ENCODE results near the gene SENP3.
"Not testable (repeated sequence)": the region's sequence is repeated elsewhere in the genome, so short reads cannot be mapped to it uniquely, and the experiment has no call there.

Gene SENP3

DNA sequence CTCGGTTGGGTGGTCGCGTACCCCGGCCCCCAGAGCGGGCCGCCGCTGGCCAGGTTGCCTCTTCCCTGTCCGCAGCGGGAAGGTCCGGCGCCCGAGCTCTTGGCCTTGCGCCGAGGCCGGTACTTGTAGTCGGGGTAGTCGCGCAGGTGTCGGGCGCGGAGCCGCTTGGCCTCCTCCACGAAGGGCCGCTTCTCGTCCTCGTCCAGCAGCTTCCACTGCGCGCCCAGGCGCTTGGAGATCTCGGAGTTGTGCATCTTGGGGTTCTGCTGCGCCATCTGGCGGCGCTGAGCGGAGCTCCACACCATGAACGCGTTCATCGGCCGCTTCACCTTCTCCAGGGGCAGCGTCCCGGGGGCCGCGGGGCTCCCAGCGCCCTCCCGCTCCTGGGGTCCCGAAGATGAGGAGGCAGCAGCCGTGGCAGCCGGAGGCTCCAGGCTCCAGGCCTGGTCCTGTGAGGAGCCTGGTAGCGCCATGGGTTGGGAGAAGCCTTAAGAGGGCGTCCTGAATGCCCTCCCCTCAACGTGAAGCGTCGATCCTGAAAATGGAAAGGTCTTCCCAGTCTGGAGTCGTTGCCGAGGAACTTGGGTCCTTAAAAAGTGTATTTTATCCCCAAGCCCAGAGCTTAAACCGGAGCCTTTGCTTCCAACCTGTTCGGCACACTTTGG lies 27.6 kb downstream of the SENP3 start:
- 62 to 64% methylated on average over 55 to 56 of the region's 56 CpGs for WGBS, 2 experiments (ENCODE audit: insufficient coverage in 2 of 2)
- Histone ChIP-seq H3K27ac (ENCODE audit: low read depth, low read length, severe bottlenecking) (peak overlapping the region; percentile 7), H3K4me1 (ENCODE audit: control insufficient read depth, insufficient read depth, low read length, poor library complexity, severe bottlenecking) (peaks cover 42% of the 10 kb centered on the region), H3K9me3 (ENCODE audit: control insufficient read depth, low read length) (no peaks in the 10 kb centered on the region), H3K36me3 (ENCODE audit: control insufficient read depth, insufficient read depth, low read length) (peaks cover 70% of the 10 kb centered on the region), H3K4me3 (ENCODE audit: extremely low read depth, insufficient read depth, low read length, poor library complexity, severe bottlenecking) (no peak overlapping the region)

DNA sequence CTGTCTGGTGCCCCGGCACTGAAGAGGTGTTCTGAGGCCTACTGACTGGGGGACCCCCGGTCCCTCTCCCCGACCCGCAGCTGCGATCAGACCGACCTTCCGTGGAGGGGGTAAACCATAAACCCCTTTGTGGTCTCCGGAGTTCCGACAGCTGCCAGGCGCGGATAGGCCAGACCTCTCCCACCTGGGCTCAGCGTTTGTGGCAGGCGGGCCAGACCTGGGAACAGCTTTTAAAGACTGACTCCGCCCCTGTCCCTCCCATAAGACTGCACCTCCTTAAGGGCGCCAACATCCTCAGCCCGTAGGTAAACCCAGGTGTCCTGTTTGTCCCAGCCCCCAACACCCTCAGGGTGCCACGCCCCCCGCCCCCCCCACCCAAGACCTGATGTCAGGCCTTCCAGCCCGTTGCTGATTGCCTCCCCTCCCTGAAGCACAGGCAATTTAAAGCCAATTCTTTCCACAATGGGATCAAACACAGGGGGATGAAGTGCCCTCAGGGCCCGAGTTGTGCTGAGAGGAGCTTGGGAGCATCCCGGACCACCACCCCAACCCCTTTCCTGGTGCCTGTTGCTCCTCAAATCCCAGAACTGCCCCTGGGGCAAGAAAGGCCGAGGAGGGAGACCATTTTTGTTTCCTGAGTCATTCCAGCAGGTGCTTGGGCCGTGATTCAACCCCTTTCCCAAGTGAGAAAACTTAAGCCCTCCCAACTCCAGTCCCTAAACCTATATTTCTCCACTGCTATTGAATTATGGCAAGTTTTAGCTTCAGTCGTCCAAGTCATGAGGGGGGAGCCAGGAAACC lies 28.4 kb downstream of the SENP3 start, which contains the start of gene SOX15:
Gene SOX15, minus strand, starts transcription at position 204 of the 801 bp plus-strand sequence. CDS start 418 bp downstream, outside the sequence.
- 78 to 82% methylated on average over 16 to 19 of the region's 24 CpGs for WGBS, 2 experiments (ENCODE audit: insufficient coverage in 2 of 2)
- peaks cover 42% of the 10 kb centered on the region for H3K4me1 ChIP-seq (ENCODE audit: control insufficient read depth, insufficient read depth, low read length, poor library complexity, severe bottlenecking)
- no peak within 1 kb of the TSS for H3K4me3 ChIP-seq (ENCODE audit: extremely low read depth, insufficient read depth, low read length, poor library complexity, severe bottlenecking)
- peak within 1 kb of the TSS; percentile 82 for H3K27ac ChIP-seq (ENCODE audit: low read depth, low read length, severe bottlenecking)
- H3K9me3 ChIP-seq (ENCODE audit: control insufficient read depth, low read length), result no peaks in the 10 kb centered on the region
- peaks cover 77% of the 10 kb centered on the region for H3K36me3 ChIP-seq (ENCODE audit: control insufficient read depth, insufficient read depth, low read length)

DNA sequence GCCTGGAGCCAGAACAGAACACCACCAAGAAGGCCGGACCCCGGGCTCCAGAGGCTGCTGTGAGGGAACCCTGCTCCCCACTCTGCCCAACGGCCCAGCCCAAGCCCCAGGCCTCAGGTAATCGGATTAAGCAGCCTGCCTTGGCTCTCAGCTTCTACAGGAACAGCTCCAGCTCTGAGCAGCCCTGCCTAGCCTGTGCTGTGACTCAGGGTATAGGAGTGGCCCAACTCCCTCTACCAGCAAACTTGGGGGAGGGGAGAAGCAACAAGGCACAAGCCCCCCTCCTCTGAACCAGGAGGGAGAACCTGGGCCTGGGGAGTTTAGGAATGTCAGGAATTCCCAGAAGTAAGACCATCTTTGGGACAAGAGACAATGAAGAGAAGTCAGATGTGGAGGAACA lies 29.0 kb downstream of the SENP3 start:
- peaks cover 42% of the 10 kb centered on the region for H3K4me1 ChIP-seq (ENCODE audit: control insufficient read depth, insufficient read depth, low read length, poor library complexity, severe bottlenecking)
- 46 to 54% methylated on average over 4 of the region's 4 CpGs for WGBS, 2 experiments (ENCODE audit: insufficient coverage in 2 of 2)
- no peaks in the 10 kb centered on the region for H3K9me3 ChIP-seq (ENCODE audit: control insufficient read depth, low read length)
- no peak overlapping the region for H3K4me3 ChIP-seq (ENCODE audit: extremely low read depth, insufficient read depth, low read length, poor library complexity, severe bottlenecking)
- H3K27ac ChIP-seq (ENCODE audit: low read depth, low read length, severe bottlenecking), result peak overlapping the region; percentile 82
- peaks cover 77% of the 10 kb centered on the region for H3K36me3 ChIP-seq (ENCODE audit: control insufficient read depth, insufficient read depth, low read length)

DNA sequence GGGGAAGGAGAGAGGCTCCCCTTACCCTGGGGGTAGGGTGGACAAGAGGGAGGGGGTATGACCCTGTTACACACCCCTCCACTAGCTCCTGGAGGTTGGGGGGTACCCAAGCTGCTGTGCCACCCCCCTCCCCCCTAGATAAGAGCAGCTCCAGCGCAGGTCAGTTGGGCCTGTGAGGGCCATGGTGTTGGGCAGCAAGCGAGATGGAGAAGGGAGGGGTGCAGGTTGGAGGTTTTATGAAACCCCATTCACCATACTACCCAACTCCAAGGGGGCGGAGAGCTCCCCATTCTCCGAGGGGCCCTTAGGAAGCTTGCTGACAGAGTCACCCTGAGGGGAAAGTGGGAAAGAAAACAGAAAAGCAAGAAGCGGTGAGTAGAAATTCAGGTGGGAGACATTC lies 29.9 kb downstream of the SENP3 start:
- Histone ChIP-seq H3K27ac (ENCODE audit: low read depth, low read length, severe bottlenecking) (peak overlapping the region; percentile 82), H3K4me1 (ENCODE audit: control insufficient read depth, insufficient read depth, low read length, poor library complexity, severe bottlenecking) (peaks cover 41% of the 10 kb centered on the region), H3K9me3 (ENCODE audit: control insufficient read depth, low read length) (no peaks in the 10 kb centered on the region), H3K4me3 (ENCODE audit: extremely low read depth, insufficient read depth, low read length, poor library complexity, severe bottlenecking) (no peak overlapping the region), H3K36me3 (ENCODE audit: control insufficient read depth, insufficient read depth, low read length) (peaks cover 79% of the 10 kb centered on the region)
- WGBS, 2 experiments (ENCODE audit: insufficient coverage in 2 of 2), result 88% methylated on average over 1 of the region's 5 CpGs; no CpG with 5 or more reads in 1 of the 2 experiments

DNA sequence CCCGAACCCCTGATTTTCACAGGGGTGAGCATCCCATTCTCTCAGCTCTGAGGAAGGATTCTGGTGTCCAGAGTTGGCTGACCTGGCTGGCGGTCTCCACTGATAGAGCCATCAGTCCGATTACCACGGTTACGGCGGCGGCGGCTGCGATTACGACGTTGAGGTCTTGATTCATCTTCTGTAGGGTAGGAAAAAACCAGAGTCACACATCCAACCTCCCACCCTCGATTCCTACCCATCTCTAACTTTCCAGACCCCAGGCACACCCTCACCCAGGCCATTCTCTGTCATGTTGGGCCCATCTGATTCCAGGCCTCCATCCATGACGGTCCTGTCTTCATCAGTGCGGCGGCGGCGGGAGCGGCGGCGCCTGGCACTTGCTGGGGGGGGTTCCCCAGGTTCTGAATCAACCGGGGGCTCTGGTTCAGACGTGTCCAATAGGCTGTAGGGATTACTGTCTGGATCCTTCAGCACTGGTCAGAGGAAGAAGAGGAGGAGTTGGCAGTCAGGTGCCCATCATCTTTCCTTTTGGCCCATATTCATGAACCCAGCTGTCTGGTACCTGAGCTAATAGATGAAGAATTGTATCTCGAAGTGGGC lies 30.8 kb downstream of the SENP3 start:
- 97 to 99% methylated on average over 11 to 18 of the region's 23 CpGs for WGBS, 2 experiments (ENCODE audit: insufficient coverage in 2 of 2)
- Histone ChIP-seq H3K36me3 (ENCODE audit: control insufficient read depth, insufficient read depth, low read length) (peaks cover 86% of the 10 kb centered on the region), H3K9me3 (ENCODE audit: control insufficient read depth, low read length) (no peaks in the 10 kb centered on the region), H3K4me1 (ENCODE audit: control insufficient read depth, insufficient read depth, low read length, poor library complexity, severe bottlenecking) (peaks cover 32% of the 10 kb centered on the region), H3K27ac (ENCODE audit: low read depth, low read length, severe bottlenecking) (no peak overlapping the region), H3K4me3 (ENCODE audit: extremely low read depth, insufficient read depth, low read length, poor library complexity, severe bottlenecking) (no peak overlapping the region)

DNA sequence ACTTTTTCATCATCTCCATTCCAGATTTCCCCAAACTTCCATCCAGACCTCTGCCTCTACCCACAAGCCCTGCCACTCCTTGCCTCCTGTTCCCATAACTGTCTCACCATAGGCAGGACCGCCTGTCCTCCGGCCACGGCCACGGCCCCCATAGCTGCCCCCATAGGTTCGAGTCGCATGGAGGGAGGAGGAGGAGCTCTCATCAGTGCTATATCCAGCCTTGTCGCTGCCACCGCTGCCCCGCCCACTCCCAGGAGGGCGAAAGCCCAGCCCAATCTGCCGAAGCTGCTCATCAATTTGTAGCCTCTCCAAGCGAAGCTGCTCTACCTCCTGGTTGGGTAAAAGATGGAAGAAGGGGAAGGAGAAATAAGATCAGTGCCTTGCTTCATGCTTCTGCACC lies 31.6 kb downstream of the SENP3 start:
- Histone ChIP-seq H3K27ac (ENCODE audit: low read depth, low read length, severe bottlenecking) (no peak overlapping the region), H3K36me3 (ENCODE audit: control insufficient read depth, insufficient read depth, low read length) (peaks cover 83% of the 10 kb centered on the region), H3K9me3 (ENCODE audit: control insufficient read depth, low read length) (no peaks in the 10 kb centered on the region), H3K4me1 (ENCODE audit: control insufficient read depth, insufficient read depth, low read length, poor library complexity, severe bottlenecking) (peaks cover 24% of the 10 kb centered on the region), H3K4me3 (ENCODE audit: extremely low read depth, insufficient read depth, low read length, poor library complexity, severe bottlenecking) (no peak overlapping the region)
- WGBS, 2 experiments (ENCODE audit: insufficient coverage in 2 of 2), result 84 to 98% methylated on average over 7 to 8 of the region's 12 CpGs

DNA sequence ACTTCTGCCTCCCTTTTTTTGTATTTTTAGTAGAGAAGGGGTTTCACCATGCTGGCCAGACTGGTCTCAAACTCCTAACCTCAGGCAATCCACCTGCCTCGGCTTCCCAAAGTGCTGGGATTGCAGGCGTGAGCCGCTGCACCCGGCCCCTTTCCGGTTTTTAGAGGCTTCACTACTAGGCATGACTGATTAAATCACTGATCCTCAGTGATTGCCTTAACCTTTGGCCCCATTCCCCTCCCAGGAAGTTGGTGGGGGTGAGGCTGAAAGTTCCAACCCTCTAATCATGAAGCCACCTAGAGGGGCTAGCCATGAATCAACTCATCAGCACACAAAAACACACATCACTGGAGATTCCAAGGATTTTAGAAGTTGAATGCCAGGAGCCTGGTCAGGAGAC lies 35.8 kb downstream of the SENP3 start:
- H3K4me3 ChIP-seq (ENCODE audit: extremely low read depth, insufficient read depth, low read length, poor library complexity, severe bottlenecking); H3K4me1 ChIP-seq (ENCODE audit: control insufficient read depth, insufficient read depth, low read length, poor library complexity, severe bottlenecking); H3K27ac ChIP-seq (ENCODE audit: low read depth, low read length, severe bottlenecking); H3K9me3 ChIP-seq (ENCODE audit: control insufficient read depth, low read length): not testable (repeated sequence)
- 80 to 92% methylated on average over 1 to 2 of the region's 5 CpGs for WGBS, 2 experiments (ENCODE audit: insufficient coverage in 2 of 2)
- H3K36me3 ChIP-seq (ENCODE audit: control insufficient read depth, insufficient read depth, low read length), result peaks cover 92% of the 10 kb centered on the region

DNA sequence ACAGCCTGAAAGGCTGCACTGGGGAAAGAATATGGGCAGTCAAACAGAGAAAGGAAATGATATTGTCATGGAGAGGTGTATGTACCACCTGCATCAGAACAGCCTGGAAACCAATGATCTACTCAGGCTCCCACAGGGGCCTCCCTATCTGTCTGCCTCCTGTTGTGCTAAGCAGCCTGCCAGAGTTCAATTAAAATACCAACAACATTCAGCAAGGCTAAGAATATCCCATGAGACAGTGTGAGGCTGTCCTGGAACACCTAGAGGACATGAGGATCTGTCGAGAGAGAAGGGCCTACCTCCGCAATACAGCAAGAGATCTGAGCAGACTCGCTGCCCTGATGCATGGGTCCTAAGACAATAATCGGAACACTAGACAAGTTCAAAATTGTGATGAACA lies 44.6 kb downstream of the SENP3 start:
- no peak overlapping the region for H3K4me3 ChIP-seq (ENCODE audit: extremely low read depth, insufficient read depth, low read length, poor library complexity, severe bottlenecking)
- H3K27ac ChIP-seq (ENCODE audit: low read depth, low read length, severe bottlenecking), result no peak overlapping the region
- no peaks in the 10 kb centered on the region for H3K4me1 ChIP-seq (ENCODE audit: control insufficient read depth, insufficient read depth, low read length, poor library complexity, severe bottlenecking)
- no peaks in the 10 kb centered on the region for H3K9me3 ChIP-seq (ENCODE audit: control insufficient read depth, low read length)
- WGBS, 2 experiments (ENCODE audit: insufficient coverage in 2 of 2), result 82 to 100% methylated on average over 3 of the region's 4 CpGs
- peaks cover 88% of the 10 kb centered on the region for H3K36me3 ChIP-seq (ENCODE audit: control insufficient read depth, insufficient read depth, low read length)

DNA sequence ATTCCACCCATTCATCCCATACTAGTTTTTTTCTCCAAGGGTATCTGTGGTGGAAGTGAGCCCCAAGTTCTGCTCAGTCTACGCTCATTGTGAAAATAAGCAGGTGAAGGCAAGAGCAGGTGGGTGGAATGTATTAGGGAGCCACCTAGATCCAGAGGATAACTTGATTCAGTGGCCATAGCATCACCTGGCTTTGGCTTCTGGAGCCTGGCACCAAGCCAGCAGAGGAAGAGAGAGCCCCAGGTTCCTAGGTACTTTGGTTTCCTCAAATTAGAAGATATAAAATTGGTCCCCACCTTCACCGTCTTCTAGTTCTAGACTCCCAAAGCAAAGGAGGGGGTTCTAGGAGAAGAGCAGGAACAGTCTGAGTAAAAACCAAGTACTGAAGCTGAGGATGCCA lies 48.9 kb downstream of the SENP3 start:
- H3K27ac ChIP-seq (ENCODE audit: low read depth, low read length, severe bottlenecking), result no peak overlapping the region
- H3K4me3 ChIP-seq (ENCODE audit: extremely low read depth, insufficient read depth, low read length, poor library complexity, severe bottlenecking), result no peak overlapping the region
- peaks cover 55% of the 10 kb centered on the region for H3K36me3 ChIP-seq (ENCODE audit: control insufficient read depth, insufficient read depth, low read length)
- H3K9me3 ChIP-seq (ENCODE audit: control insufficient read depth, low read length), result no peaks in the 10 kb centered on the region
- WGBS, 2 experiments (ENCODE audit: insufficient coverage in 2 of 2), result 100% methylated on average over 2 of the region's 2 CpGs; no CpG with 5 or more reads in 1 of the 2 experiments
- H3K4me1 ChIP-seq (ENCODE audit: control insufficient read depth, insufficient read depth, low read length, poor library complexity, severe bottlenecking), result peaks cover 5% of the 10 kb centered on the region

DNA sequence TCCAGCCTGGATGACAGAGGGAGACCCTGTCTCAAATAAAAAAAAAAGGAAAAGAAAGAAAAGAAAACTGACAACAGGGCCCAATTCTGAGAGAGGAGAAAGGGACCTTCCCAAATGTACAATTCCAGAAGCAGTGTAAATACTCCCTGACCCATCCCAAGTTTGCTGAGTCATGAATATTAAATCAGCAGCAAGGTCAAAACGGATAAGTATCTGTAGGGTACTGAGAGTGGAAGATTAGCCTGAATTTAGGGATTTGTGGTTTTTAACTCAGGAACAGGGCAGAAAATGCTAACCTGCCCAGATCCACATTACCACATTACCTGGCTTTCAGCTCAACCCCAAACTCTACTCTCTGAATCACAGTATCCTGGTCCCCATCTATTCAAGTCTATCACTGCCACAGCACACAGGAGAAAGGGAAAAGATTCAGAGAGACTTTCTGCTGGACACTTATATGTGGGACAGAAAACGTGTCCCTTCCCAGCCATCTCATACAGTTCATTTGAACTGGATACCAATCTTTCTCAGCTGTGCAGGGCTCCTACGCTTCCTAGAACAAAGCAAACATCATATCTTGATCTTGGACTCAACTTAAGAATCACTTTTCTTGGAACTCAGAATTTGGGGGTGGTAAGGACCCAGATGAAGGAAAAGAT lies 50.0 kb downstream of the SENP3 start:
- H3K9me3 ChIP-seq (ENCODE audit: control insufficient read depth, low read length), result no peaks in the 10 kb centered on the region
- peaks cover 44% of the 10 kb centered on the region for H3K36me3 ChIP-seq (ENCODE audit: control insufficient read depth, insufficient read depth, low read length)
- peaks cover 5% of the 10 kb centered on the region for H3K4me1 ChIP-seq (ENCODE audit: control insufficient read depth, insufficient read depth, low read length, poor library complexity, severe bottlenecking)
- H3K27ac ChIP-seq (ENCODE audit: low read depth, low read length, severe bottlenecking), result no peak overlapping the region
- WGBS, 2 experiments (ENCODE audit: insufficient coverage in 2 of 2), result 100% methylated on average over 1 to 2 of the region's 3 CpGs
- no peak overlapping the region for H3K4me3 ChIP-seq (ENCODE audit: extremely low read depth, insufficient read depth, low read length, poor library complexity, severe bottlenecking)
